Left ventricle myocardium inferior (tissue), 1 donor: ENCODE measurements around the gene HOGA1. TPM values are rescaled to one million over a fixed set of nuclear protein-coding genes. Genes with fewer than 3 reads are reported as not detected.
A peak's percentile ranks its signal among the peaks of the same experiment; 100 is the strongest.

Source experiments
- DNase-seq: peaks from one replicate; pipeline ENCODE4 v3.0.0-alpha.2; 2020
- H3K27ac ChIP-seq: fragments of 200-600 bp; replicated peaks from 2 replicates; pipeline ENCODE4 v1.8.0; 2021
- H3K27me3 ChIP-seq: fragments of 200-600 bp; 2 replicates; pipeline ENCODE4 v1.8.0; 2021; ENCODE audit warnings: low read depth
- H3K36me3 ChIP-seq: fragments of 200-600 bp; 2 replicates; pipeline ENCODE4 v1.8.0; 2021
- H3K4me1 ChIP-seq: fragments of 200-600 bp; 2 replicates; pipeline ENCODE4 v1.8.0; 2021
- H3K4me3 ChIP-seq: fragments of 200-600 bp; 2 replicates; pipeline ENCODE4 v1.8.0; 2021; ENCODE audit warnings: mild to moderate bottlenecking, moderate library complexity
- H3K9me3 ChIP-seq: fragments of 200-600 bp; replicated peaks from 2 replicates; pipeline ENCODE4 v1.8.0; 2021
- CTCF ChIP-seq: fragments of 200-600 bp; IDR thresholded peaks from 2 replicates; pipeline ENCODE4 v1.8.0; 2021; ENCODE audit warnings: antibody characterized with exemption, mild to moderate bottlenecking, borderline replicate concordance
- intact Hi-C: fragments of 100-400 bp; cut with micrococcal nuclease; formaldehyde crosslinking; loops from one replicate; pipeline ENCODE4 v1.11.0; 2022
- long read RNA-seq: library from polyadenylated mRNA; unstranded; transcript quantifications from one replicate; pipeline ENCODE4 v2.0.0, GENCODE V29; 2021
- total RNA-seq: library from RNA; stranded (reverse); fragmentation: NEBNext Ultra II Directional; extraction: Animal tissue kit (Norgen Biotek cat#: 25700); gene quantifications from one replicate; pipeline ENCODE4 v1.2.1, GENCODE V29; 2021
- donor health status: DM: no; HTN: yes; CAD: no; lungs with severe emphysema.

Gene HOGA1
- 47.1 TPM for total RNA-seq
- long read RNA-seq, transcript HOGA1-202 (7 exons, 2,488 nt), result major isoform, 28 of 61 reads
- long read RNA-seq, transcript HOGA1-203 (3 exons, 1,999 nt), result minor isoform, 16 of 61 reads
- long read RNA-seq, partial matches to known transcripts, result 5 of 61 reads
- long read RNA-seq, other reads (novel, unspliced or antisense), result 12 of 61 reads

- intact Hi-C loops, result no loop called here
- Histone ChIP-seq H3K27me3 (no peaks in the 10 kb centered on the region), H3K9me3 (no peaks in the 10 kb centered on the region), H3K4me3 (peak within 1 kb of the TSS; percentile 47), H3K4me1 (peaks cover 41% of the 10 kb centered on the region), H3K27ac (peak within 1 kb of the TSS; percentile 94), H3K36me3 (no peaks in the 10 kb centered on the region)
- no peak for TF ChIP-seq CTCF
- DNase-seq, result peak; percentile 86
These were observed at the start of gene HOGA1 for GRCh38 chr10:97584060-97584797. HOGA1 (plus strand) TSS chr10:97584389; CDS start chr10:97584704, 315 bp downstream.

- H3K9me3 ChIP-seq, result no peaks in the 10 kb centered on the region
- DNase-seq, result no peak
- TF ChIP-seq CTCF, result peak; percentile 57
- H3K27me3 ChIP-seq, result no peaks in the 10 kb centered on the region
- H3K4me1 ChIP-seq, result peaks cover 25% of the 10 kb centered on the region
- H3K36me3 ChIP-seq, result no peaks in the 10 kb centered on the region
- H3K4me3 ChIP-seq, result no peak overlapping the region
- no peak overlapping the region for H3K27ac ChIP-seq
- intact Hi-C loops, result no loop called here
These were observed 49.3 kb upstream of the HOGA1 start for GRCh38 chr10:97534746-97535367.

- H3K4me3 ChIP-seq, result no peak overlapping the region
- no peak for DNase-seq
- H3K36me3 ChIP-seq, result no peaks in the 10 kb centered on the region
- intact Hi-C loops, result no loop called here
- no peaks in the 10 kb centered on the region for H3K27me3 ChIP-seq
- H3K4me1 ChIP-seq, result peaks cover 44% of the 10 kb centered on the region
- H3K9me3 ChIP-seq, result no peaks in the 10 kb centered on the region
- no peak for TF ChIP-seq CTCF
- no peak overlapping the region for H3K27ac ChIP-seq
These were observed 46.9 kb upstream of the HOGA1 start for GRCh38 chr10:97537186-97537869.

- Histone ChIP-seq H3K36me3 (no peaks in the 10 kb centered on the region), H3K4me3 (no peak overlapping the region), H3K9me3 (no peaks in the 10 kb centered on the region), H3K27ac (peak overlapping the region; percentile 92), H3K27me3 (no peaks in the 10 kb centered on the region), H3K4me1 (peaks cover 54% of the 10 kb centered on the region)
- intact Hi-C loops, result no loop called here
- no peak for TF ChIP-seq CTCF
- no peak for DNase-seq
These were observed 45.8 kb upstream of the HOGA1 start for GRCh38 chr10:97538411-97538810.

- no peak overlapping the region for H3K4me3 ChIP-seq
- intact Hi-C loops, result no loop called here
- H3K27me3 ChIP-seq, result no peaks in the 10 kb centered on the region
- DNase-seq, result no peak
- peaks cover 59% of the 10 kb centered on the region for H3K4me1 ChIP-seq
- H3K9me3 ChIP-seq, result no peaks in the 10 kb centered on the region
- H3K27ac ChIP-seq, result peak overlapping the region; percentile 92
- no peaks in the 10 kb centered on the region for H3K36me3 ChIP-seq
- TF ChIP-seq CTCF, result no peak
These were observed 45.4 kb upstream of the HOGA1 start for GRCh38 chr10:97538839-97539238.
